Panc1 (cell line): Measurements from ENCODE around the gene ETNPPL. TPM values are rescaled to one million over a fixed set of nuclear protein-coding genes. Genes with fewer than 3 reads are reported as not detected.

Source experiments
- ATAC-seq: fragments of 200-7000 bp; cut with Tn5 transposase; 2 replicates; pipeline ENCODE4 v1.9.1; 2020; ENCODE audit warnings: mild to moderate bottlenecking, moderate library complexity
- BruUV-seq: library from RNA; stranded (reverse); fragments of 400-500 nt; replicated peaks from 2 replicates; lab custom pipeline; 2021; lab: Mats Ljungman, UMichigan
- CTCF ChIA-PET: fragments of 300-600 bp; sonication (Branson Sonifier 250); formaldehyde crosslinking; loops from one replicate; lab custom pipeline; 2022; ENCODE audit warnings: antibody characterized with exemption; lab: Charles Lee
- POLR2A ChIA-PET: fragments of 300-600 bp; sonication (Branson Sonifier 250); formaldehyde crosslinking; loops from one replicate; lab custom pipeline; 2022; ENCODE audit warnings: antibody characterized with exemption; lab: Charles Lee
- DNase-seq: peaks from one replicate; pipeline ENCODE4 v3.0.0-alpha.2; 2010; ENCODE audit warnings: low read depth, low spot score
- H3K27ac ChIP-seq: 2 replicates; pipeline ENCODE4 v1.5.1; 2011; ENCODE audit warnings: mild to moderate bottlenecking, low read length, inconsistent platforms
- H3K27me3 ChIP-seq: fragments of 200-500 bp; sonication (Bioruptor generic); 2 replicates; pipeline ENCODE4 v1.6.0; 2014; ENCODE audit warnings: low read length, inconsistent platforms; ENCODE audit not compliant: control insufficient read depth, insufficient read depth
- H3K36me3 ChIP-seq: fragments of 200-500 bp; sonication (Bioruptor generic); 2 replicates; pipeline ENCODE4 v1.5.1; 2014; ENCODE audit warnings: inconsistent platforms, mild to moderate bottlenecking, low read length, moderate library complexity; ENCODE audit not compliant: control insufficient read depth, insufficient read depth
- H3K4me1 ChIP-seq: 2 replicates; pipeline ENCODE4 v1.5.1; 2011; ENCODE audit warnings: inconsistent platforms, mild to moderate bottlenecking, low read length, moderate library complexity; ENCODE audit not compliant: control insufficient read depth, insufficient read depth
- H3K4me3 ChIP-seq, 2 experiments: 2 replicates each; pipeline ENCODE4 v1.5.1; 2011 to 2012; ENCODE audit warnings: low read depth in 2 of 2, low read length in 2 of 2, mild to moderate bottlenecking in 2 of 2, inconsistent platforms in 1 of 2, moderate library complexity in 1 of 2
- H3K9me3 ChIP-seq: fragments of 200-500 bp; sonication (Bioruptor generic); 2 replicates; pipeline ENCODE4 v1.5.1; 2014; ENCODE audit warnings: low read depth, mild to moderate bottlenecking, inconsistent platforms, low read length, moderate library complexity; ENCODE audit not compliant: control insufficient read depth, insufficient read depth
- CTCF ChIP-seq: fragments of 450-650 bp; IDR thresholded peaks from 2 replicates; pipeline ENCODE4 v1.5.1; 2017; ENCODE audit warnings: mild to moderate bottlenecking
- POLR2AphosphoS5 ChIP-seq: IDR thresholded peaks from 2 replicates; pipeline ENCODE4 v1.6.1; 2012; ENCODE audit warnings: mild to moderate bottlenecking, low read depth, low read length, moderate library complexity
- REST ChIP-seq, 2 experiments: IDR thresholded peaks; 2 replicates each; pipeline ENCODE4 v1.6.1; 2011 to 2012; ENCODE audit warnings: low read depth in 2 of 2, control low read depth in 1 of 2, low read length in 1 of 2, mild to moderate bottlenecking in 1 of 2, moderate library complexity in 1 of 2; ENCODE audit not compliant: insufficient read depth in 1 of 2
- SIN3A ChIP-seq: IDR thresholded peaks from 2 replicates; pipeline ENCODE4 v1.6.1; 2012; ENCODE audit warnings: low read depth, mild to moderate bottlenecking, low read length, moderate library complexity, borderline replicate concordance; ENCODE audit not compliant: insufficient read depth
- TCF7L2 ChIP-seq: IDR thresholded peaks from 2 replicates; pipeline ENCODE4 v1.6.1; 2011; ENCODE audit warnings: mild to moderate bottlenecking, low read depth, low read length, inconsistent platforms
- in situ Hi-C: cut with HindIII; loops from 2 replicates; pipeline ENCODE4 v1.10.0; 2016; ENCODE audit warnings: low sequenced_read_pairs, low pct_unique_long_range_greater_than_20kb
- intact Hi-C: fragments of 100-400 bp; cut with micrococcal nuclease; formaldehyde crosslinking; loops from one replicate; pipeline ENCODE4 v1.10.0; 2022; ENCODE audit not compliant: unreplicated experiment
- total RNA-seq: library from RNA; stranded (reverse); gene quantifications from one replicate; pipeline ENCODE4 v1.2.1, GENCODE V29; 2021; ENCODE audit not compliant: unreplicated experiment

Gene ETNPPL
- total RNA-seq, 1 experiment from 2014 or later: not detected

- H3K36me3 ChIP-seq: no peaks in the 10 kb centered on the region
- no peak overlapping the region for H3K27ac ChIP-seq
- H3K27me3 ChIP-seq: no peaks in the 10 kb centered on the region
- no peak overlapping the region for H3K4me3 ChIP-seq
- CTCF ChIA-PET: no interaction called here
- no peaks in the 10 kb centered on the region for H3K9me3 ChIP-seq
- intact Hi-C loops (no loop called here), in situ Hi-C loops (no loop called here)
- no peaks in the 10 kb centered on the region for H3K4me1 ChIP-seq
- DNase-seq: no peak
- no TSS peak for BruUV-seq
- TF ChIP-seq TCF7L2 (no peak), CTCF (no peak), POLR2AphosphoS5 (no peak), SIN3A (no peak), REST (IDR thresholded peaks at IDR 0.05; ENCODE audit: insufficient read depth in 1 of 2, low read depth in 2 of 2, low read length in 1 of 2) (no peak)
- ATAC-seq: no peak
- POLR2A ChIA-PET: no interaction called here
These were observed 31.8 kb downstream of the ETNPPL start for GRCh38 chr4:108731006-108731405.

GRCh38 chr4:108730579-108730978 is 32.3 kb downstream of the ETNPPL start:
- CTCF ChIA-PET: no interaction called here
- H3K36me3 ChIP-seq: no peaks in the 10 kb centered on the region
- no peaks in the 10 kb centered on the region for H3K9me3 ChIP-seq
- H3K27me3 ChIP-seq: no peaks in the 10 kb centered on the region
- no peak overlapping the region for H3K4me3 ChIP-seq
- TF ChIP-seq CTCF (no peak), REST (IDR thresholded peaks at IDR 0.05; ENCODE audit: insufficient read depth in 1 of 2, low read depth in 2 of 2, low read length in 1 of 2) (no peak), POLR2AphosphoS5 (no peak), TCF7L2 (no peak), SIN3A (no peak)
- POLR2A ChIA-PET: no interaction called here
- DNase-seq: no peak
- ATAC-seq: no peak
- no TSS peak for BruUV-seq
- H3K27ac ChIP-seq: no peak overlapping the region
- H3K4me1 ChIP-seq: no peaks in the 10 kb centered on the region
- intact Hi-C loops (no loop called here), in situ Hi-C loops (no loop called here)
